ENCODE measurements around the gene DMXL2.

- TF ChIP-seq CTCF (IDR thresholded peaks at IDR 0.05) (no peak), POLR2A (IDR thresholded peaks at IDR 0.05) (no peak)
These were observed 152.1 kb downstream of the DMXL2 start for GRCh38 chr15:51470512-51470911.
